Neural cell (in vitro differentiated cells): ENCODE results near the gene RCE1. TPM values are rescaled to one million over a fixed set of nuclear protein-coding genes. Genes with fewer than 3 reads are reported as not detected.

ENCODE experiments used
- H2AFZ ChIP-seq: fragments of 200-600, 300-800 bp; sonication (generic), shearing (Covaris generic); 2 replicates; pipeline ENCODE4 v1.6.0; 2014; ENCODE audit warnings: low read depth, mild to moderate bottlenecking, antibody characterized with exemption, low read length, moderate library complexity
- H3F3A ChIP-seq: fragments of 200-600 bp; shearing (Covaris generic); 2 replicates; pipeline ENCODE4 v1.6.1; 2016; ENCODE audit warnings: mild to moderate bottlenecking, moderate library complexity, mixed read lengths, antibody characterized with exemption, low read length; ENCODE audit not compliant: insufficient read depth, poor library complexity, severe bottlenecking
- H3K27ac ChIP-seq: fragments of 200-600, 300-800 bp; sonication (generic), shearing (Covaris generic); 2 replicates; pipeline ENCODE4 v1.5.1; 2014; ENCODE audit warnings: mild to moderate bottlenecking, low read length, moderate library complexity
- H3K27me3 ChIP-seq: fragments of 300-800, 200-600 bp; sonication (generic), shearing (Covaris generic); 2 replicates; pipeline ENCODE4 v1.6.0; 2014; ENCODE audit warnings: mild to moderate bottlenecking, low read depth, low read length, moderate library complexity; ENCODE audit not compliant: insufficient read depth
- H3K36me3 ChIP-seq: fragments of 300-800, 200-600 bp; sonication (generic), shearing (Covaris generic); 2 replicates; pipeline ENCODE4 v1.5.1; 2014; ENCODE audit warnings: mild to moderate bottlenecking, antibody characterized with exemption, low read length, moderate library complexity; ENCODE audit not compliant: insufficient read depth
- H3K4me2 ChIP-seq: fragments of 300-800, 200-600 bp; sonication (generic), shearing (Covaris generic); 2 replicates; pipeline ENCODE4 v1.6.0; 2014; ENCODE audit warnings: mild to moderate bottlenecking, low read length
- H3K4me3 ChIP-seq: fragments of 300-800, 200-600 bp; sonication (generic), shearing (Covaris generic); 2 replicates; pipeline ENCODE4 v1.5.1; 2014; ENCODE audit warnings: mild to moderate bottlenecking, low read length, moderate library complexity
- H3K79me2 ChIP-seq: fragments of 200-600 bp; shearing (Covaris generic); replicated peaks from 2 replicates; pipeline ENCODE4 v1.6.0; 2014; ENCODE audit warnings: mild to moderate bottlenecking, low read length, moderate library complexity; ENCODE audit not compliant: insufficient read depth
- H3K9ac ChIP-seq: fragments of 300-800, 200-600 bp; sonication (generic), shearing (Covaris generic); 2 replicates; pipeline ENCODE4 v1.6.1; 2016; ENCODE audit warnings: mild to moderate bottlenecking, low read length, mixed read lengths
- H3K9me2 ChIP-seq: fragments of 200-600 bp; shearing (Covaris generic); 2 replicates; pipeline ENCODE4 v1.6.1; 2016; ENCODE audit warnings: mild to moderate bottlenecking, low read length, mixed read lengths; ENCODE audit not compliant: insufficient read depth
- H3K9me3 ChIP-seq: fragments of 200-600, 300-800 bp; sonication (generic), shearing (Covaris generic); 2 replicates; pipeline ENCODE4 v1.6.1; 2016; ENCODE audit warnings: mild to moderate bottlenecking, mixed run types, low read length, moderate library complexity, mixed read lengths
- H4K20me1 ChIP-seq: fragments of 200-600 bp; shearing (Covaris generic); 2 replicates; pipeline ENCODE4 v1.6.1; 2016; ENCODE audit warnings: mild to moderate bottlenecking, mixed run types; ENCODE audit not compliant: insufficient read depth
- CTCF ChIP-seq: fragments of 450-650 bp; IDR thresholded peaks from 2 replicates; pipeline ENCODE4 v1.5.1; 2014; ENCODE audit warnings: antibody characterized with exemption, mild to moderate bottlenecking, moderate library complexity; ENCODE audit not compliant: poor library complexity, severe bottlenecking
- EP300 ChIP-seq: fragments of 450-650 bp; conservative IDR thresholded peaks from 2 replicates; pipeline ENCODE4 v1.6.1; 2014; ENCODE audit warnings: antibody characterized with exemption, mild to moderate bottlenecking, moderate library complexity; ENCODE audit not compliant: poor library complexity, severe bottlenecking
- EZH2 ChIP-seq: fragments of 200-600, 300-800 bp; shearing (Covaris generic), sonication (generic); IDR thresholded peaks from 2 replicates; pipeline ENCODE4 v1.6.1; 2014; ENCODE audit warnings: antibody characterized with exemption, low read length, borderline replicate concordance, mild to moderate bottlenecking; ENCODE audit not compliant: insufficient read depth, poor library complexity, severe bottlenecking
- MXI1 ChIP-seq: fragments of 450-650 bp; conservative IDR thresholded peaks from 2 replicates; pipeline ENCODE4 v1.6.1; 2014; ENCODE audit warnings: antibody characterized with exemption, mild to moderate bottlenecking; ENCODE audit not compliant: poor library complexity, severe bottlenecking
- POLR2AphosphoS5 ChIP-seq: IDR thresholded peaks from 2 replicates; pipeline ENCODE4 v1.6.1; 2012
- RAD21 ChIP-seq: fragments of 450-650 bp; conservative IDR thresholded peaks from 2 replicates; pipeline ENCODE4 v1.6.1; 2014; ENCODE audit warnings: antibody characterized with exemption, mild to moderate bottlenecking, moderate library complexity
- REST ChIP-seq: IDR thresholded peaks from 2 replicates; pipeline ENCODE4 v1.6.1; 2012; ENCODE audit warnings: borderline replicate concordance
- SMC3 ChIP-seq: fragments of 450-650 bp; conservative IDR thresholded peaks from 2 replicates; pipeline ENCODE4 v1.6.1; 2014; ENCODE audit warnings: antibody characterized with exemption, mild to moderate bottlenecking, moderate library complexity; ENCODE audit not compliant: poor library complexity
- TAF1 ChIP-seq: IDR thresholded peaks from 2 replicates; pipeline ENCODE4 v1.6.1; 2012; ENCODE audit warnings: low read depth
- polyA plus RNA-seq: library from polyadenylated mRNA; depleted of rRNA; stranded (reverse); fragments of >200 nt; gene quantifications from 2 replicates; pipeline ENCODE4 v1.2.3, GENCODE V29; 2014

RCE1 gene
- polyA plus RNA-seq, 1 donor from 2014 or later: 50.5 TPM

GRCh38 chr11:66855574-66856495 lies 12.6 kb downstream of the RCE1 start:
- Histone ChIP-seq H3K9me2 (no peaks in the 10 kb centered on the region), H3K79me2 (no peaks in the 10 kb centered on the region), H4K20me1 (no peaks in the 10 kb centered on the region), H3K4me3 (peak overlapping the region; percentile 80), H3K9me3 (no peaks in the 10 kb centered on the region), H3K27ac (peak overlapping the region; percentile 91), H3F3A (no peaks in the 10 kb centered on the region), H3K36me3 (no peaks in the 10 kb centered on the region), H2AFZ (peak overlapping the region; percentile 65), H3K27me3 (no peaks in the 10 kb centered on the region), H3K9ac (peak overlapping the region; percentile 94), H3K4me2 (peak overlapping the region; percentile 71)
- TF ChIP-seq POLR2AphosphoS5: peak; percentile 68
- no peak for TF ChIP-seq CTCF
- peak; percentile 15 for TF ChIP-seq RAD21
- TF ChIP-seq EP300: no peak
- peak; percentile 35 for TF ChIP-seq TAF1

- Histone ChIP-seq H3K27ac (peak within 1 kb of the TSS; percentile 91), H3K27me3 (no peaks in the 10 kb centered on the region), H3K9me3 (no peaks in the 10 kb centered on the region), H4K20me1 (no peaks in the 10 kb centered on the region), H3K4me3 (peak within 1 kb of the TSS; percentile 82), H3K9me2 (no peaks in the 10 kb centered on the region), H3K79me2 (no peaks in the 10 kb centered on the region), H3K4me2 (peak within 1 kb of the TSS; percentile 71), H3K9ac (peak within 1 kb of the TSS; percentile 94), H3K36me3 (no peaks in the 10 kb centered on the region), H2AFZ (peak within 1 kb of the TSS; percentile 69), H3F3A (no peaks in the 10 kb centered on the region)
- TF ChIP-seq EP300 (peak; percentile 23), REST (no peak), SMC3 (no peak), EZH2 (no peak), POLR2AphosphoS5 (peak; percentile 41), TAF1 (peak; percentile 40), MXI1 (peak; percentile 91)
Measured at GRCh38 chr11:66856496-66857233, 13.4 kb downstream of the RCE1 start, which contains the start of gene LRFN4. TSS of gene LRFN4 (plus strand) at chr11:66857064. CDS start at chr11:66857745, 681 bp downstream.
